GM21381 (cell line): ENCODE measurements around the gene GALNT9.

Source experiments
- ATAC-seq: cut with Tn5 transposase; IDR thresholded peaks from one replicate; pipeline ENCODE4 v1.9.1; 2021; ENCODE audit warnings: mild to moderate bottlenecking, moderate library complexity; ENCODE audit not compliant: unreplicated experiment

The GALNT9 gene

DNA sequence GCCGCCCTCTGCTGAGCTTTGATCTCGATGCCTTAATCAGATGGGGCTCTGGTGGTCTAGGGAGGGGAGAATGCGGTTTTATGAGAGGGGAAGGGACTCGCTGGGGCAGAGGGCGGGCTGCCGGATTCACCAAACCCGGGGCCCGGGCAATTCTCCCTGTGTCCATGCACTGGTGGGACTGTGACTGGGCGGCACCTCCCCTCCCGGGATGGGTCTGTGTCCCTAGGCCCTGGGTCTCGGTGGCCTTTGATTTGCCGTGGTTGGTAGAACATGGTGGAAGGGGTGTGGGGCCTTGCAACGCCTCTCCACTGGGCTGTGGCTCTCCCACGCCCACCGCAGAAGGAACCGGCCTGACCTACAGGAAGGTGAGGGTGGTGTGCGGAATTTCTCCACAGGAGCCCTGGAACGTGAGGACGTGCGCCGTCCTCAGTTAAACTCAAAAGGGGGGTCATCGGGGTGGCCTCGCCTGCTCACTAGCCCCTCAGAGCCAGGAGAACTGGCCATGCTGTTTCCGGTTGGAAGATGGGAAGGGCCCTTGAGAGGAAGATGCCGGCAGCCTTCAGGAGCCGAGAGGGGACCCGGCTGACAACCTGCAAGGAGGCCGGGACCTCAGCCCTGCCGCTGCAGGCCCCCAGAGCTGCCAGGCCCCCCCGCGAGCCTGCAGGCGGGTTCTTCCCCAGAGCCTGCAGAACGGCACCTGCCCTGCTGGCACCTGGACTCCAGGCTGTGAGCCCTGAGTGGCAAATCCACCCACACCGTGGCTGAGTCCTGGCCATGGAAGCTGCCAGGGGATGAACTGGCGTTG lies 141.5 kb downstream of the GALNT9 start:
- no peak for ATAC-seq

DNA sequence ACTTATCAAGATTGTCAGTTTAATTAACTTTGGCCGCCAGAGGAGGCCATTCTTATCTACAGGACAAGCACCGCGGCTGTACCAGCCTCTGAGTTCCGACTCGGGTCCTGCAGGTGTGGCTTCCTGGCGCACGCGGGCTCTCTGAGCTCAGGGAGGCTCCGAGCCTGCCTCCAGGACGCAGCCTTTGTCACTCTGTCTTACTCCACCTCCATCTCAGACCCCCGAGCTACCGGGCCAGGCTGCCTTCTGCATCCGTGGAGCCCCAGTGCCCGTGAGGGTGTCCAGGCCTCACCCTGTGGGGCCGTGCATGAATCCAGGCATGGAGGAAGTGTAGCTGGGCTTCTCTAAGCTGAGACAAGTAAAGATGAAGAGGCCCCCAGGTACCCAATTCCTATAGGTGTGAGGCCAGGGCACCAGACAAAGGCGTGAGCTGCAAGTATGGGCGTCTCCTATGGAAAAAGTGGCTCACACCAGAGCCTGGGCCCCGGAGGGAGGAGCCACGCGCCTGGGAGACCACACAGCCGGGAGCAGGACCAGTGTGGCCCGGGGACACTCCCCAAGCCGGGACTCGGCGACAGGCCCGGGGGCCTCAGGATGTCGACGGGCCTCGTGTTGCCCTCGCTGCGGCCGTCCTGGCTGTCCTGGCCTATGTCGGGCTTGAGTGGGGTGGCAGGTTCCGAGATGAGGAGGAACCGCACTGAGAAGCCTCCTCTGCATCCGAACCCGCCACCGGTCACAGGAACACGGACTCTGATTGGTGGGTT lies 142.3 kb downstream of the GALNT9 start:
- ATAC-seq, result no peak

DNA sequence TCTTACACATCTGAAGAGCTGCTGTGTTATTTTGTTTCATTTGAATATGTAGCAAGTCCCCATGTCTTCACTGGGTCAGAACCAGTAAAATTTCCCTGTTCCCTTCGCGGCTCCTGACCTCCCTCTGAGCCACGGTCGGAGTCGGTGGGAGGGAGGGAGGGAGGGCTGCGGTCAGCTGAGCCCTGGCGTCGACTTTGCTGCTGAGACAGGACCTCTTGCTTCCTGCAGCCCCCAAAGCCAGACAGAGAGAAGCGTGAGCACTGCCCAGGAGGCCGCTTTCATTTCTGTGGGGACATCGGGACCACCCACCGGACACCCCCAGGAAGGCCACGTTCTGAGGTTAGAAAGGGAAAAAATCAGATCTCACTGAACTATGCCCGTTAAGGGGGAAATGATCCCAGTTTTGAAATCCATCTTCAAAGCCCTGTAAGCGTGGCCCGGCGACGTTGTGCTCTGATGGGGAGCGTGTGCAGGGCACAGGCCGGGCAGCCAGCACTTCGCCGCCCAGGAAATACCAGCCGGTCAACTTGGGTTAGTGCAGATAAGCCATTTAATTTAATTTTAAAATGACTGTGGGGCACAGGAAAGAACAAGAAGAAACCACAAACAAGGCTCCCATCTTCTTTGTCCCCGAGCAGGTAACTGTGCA lies 143.1 kb downstream of the GALNT9 start:
- no peak for ATAC-seq

DNA sequence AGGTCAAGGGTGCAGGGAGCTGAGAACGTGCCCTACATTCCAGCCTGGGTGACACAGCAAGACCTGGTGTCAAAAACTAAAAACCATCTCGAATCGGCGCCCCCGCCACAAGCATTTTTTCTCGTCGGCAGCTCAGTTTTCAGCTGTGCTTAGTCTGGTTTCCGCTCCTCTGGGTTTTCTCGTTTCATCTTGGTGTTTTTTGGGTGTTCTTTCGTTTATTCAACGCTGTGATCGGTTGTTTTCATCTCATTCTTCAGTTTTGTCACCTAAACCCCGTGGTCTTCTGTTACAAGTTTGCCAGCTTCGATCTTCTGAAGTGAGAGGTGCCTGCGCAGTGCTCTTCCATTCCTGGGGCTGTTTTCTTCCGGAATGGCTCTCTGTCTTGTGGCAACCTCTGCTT lies 143.7 kb downstream of the GALNT9 start:
- no peak for ATAC-seq

DNA sequence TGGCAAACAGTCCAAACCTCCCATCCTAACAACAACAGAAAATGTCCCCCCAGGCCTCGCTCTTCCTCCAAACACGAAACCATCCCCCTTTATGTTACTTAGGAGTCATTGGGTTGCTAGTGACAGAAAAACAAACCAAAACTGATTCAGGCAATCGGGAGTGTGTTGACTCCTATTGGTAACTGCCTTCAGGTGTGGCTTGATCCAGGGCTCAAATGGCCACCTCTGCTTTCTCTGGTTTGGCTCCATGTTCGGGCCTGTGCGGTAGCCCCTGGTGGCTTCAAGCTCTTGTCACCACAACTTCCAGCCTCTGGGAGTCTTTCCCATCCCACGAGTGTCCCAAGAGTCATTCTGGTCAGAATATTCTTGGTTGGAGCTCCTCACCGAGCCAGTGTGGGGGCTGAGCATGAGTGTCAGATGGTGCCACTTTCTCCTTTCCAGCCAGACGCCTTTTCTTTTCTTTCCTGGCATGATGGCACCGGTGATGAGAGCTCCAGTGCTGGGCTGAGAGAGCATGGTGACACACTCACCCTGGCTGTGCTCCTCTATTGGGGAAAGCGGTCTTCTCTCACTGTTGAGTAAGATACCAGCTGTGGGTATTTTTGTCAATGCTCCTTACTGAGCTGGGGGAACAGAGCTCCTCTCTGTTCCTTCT lies 146.6 kb downstream of the GALNT9 start:
- ATAC-seq, result no peak

DNA sequence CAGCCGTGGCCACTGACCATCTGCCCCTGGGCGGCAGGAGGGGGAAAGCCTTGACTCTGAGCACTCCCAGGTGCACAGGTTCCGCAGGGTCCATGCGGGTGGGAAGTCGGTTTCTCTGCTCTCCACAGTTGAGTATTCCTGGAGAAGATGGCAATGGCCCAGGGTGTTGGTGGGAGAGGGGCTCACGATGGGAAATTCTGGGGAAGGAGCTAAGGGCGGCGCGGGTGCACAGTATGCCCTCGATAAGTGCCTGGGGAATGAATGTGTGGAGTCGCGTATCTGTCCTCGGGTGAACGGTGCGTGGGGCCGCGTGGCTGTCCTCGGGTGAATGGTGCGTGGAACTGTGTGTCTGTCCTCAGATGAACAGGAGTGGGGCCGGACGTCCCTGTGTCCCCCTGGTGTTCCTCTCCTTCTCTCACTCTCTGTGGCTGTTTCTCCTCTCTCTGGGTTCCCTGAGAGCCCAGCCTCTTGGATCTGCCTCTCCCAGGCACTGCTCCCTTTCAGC lies 147.1 kb downstream of the GALNT9 start:
- no peak for ATAC-seq

DNA sequence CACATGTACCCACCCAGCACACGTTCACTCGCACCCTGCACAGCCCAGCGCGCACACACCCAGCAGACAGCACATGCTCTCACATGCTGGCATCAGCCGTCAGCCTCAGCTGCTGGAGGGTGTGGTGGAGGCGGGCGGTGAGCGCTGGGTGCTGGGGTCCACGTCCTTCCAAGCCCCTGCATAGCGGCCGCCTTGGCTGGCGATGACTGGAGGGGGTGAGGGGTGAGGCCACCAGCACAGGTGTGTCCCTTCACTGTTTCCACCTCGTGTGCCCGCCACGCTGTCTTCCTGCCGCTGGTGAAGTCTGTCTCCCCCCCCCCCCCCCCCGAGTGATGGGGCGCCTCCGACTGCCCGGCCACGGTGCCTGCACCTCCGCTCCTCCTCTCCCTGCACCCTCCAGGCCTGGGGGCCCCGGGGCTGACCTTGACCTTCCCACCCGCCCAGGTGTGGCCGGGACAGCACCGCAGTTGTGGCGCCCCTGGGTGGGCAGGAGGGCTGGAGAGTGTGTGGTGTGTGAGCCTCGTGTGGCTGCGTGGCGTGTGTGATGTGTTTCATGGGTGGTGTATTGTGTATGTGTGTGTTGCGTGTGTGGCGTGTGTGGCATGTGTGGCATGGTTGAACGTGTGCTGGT lies 147.7 kb downstream of the GALNT9 start:
- ATAC-seq, result no peak

DNA sequence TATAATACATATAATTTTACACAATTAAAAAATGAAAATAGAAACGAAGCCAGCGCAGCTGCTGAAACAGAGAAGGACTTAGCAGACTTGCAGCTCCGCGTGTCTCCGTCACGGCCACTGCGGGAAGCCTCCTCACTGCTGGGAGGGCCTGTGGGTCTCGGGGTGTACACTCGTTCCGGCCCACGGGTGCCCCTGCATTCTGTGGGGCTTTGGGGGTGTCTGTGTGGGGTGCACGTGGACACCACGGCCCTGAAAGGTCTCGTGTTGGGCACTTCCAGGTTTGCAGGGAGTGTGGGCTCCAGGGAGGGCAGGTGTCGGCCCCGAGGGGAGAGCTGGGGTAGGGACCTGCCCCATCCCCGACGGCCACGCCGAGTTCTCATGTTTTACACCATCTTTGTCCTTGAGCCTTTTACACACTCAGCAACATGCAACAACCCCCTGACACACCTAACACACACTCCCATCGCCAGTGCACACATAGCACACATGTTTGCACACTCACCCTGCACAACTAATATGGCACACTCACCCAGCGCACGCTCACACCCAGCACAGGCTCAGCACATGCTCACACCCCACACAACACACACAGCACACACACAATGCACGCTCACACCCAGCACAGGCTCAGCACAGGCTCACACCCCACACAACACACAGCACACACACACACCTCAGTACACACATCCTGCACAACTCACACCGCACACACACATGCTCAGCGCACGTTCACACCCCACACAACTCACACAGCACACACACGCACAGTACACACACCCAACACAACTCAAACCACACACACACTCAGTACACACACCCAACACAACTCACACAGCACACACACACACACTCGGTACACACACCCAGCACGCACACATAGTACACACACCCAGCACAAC lies 148.5 kb downstream of the GALNT9 start:
- ATAC-seq, result no peak

DNA sequence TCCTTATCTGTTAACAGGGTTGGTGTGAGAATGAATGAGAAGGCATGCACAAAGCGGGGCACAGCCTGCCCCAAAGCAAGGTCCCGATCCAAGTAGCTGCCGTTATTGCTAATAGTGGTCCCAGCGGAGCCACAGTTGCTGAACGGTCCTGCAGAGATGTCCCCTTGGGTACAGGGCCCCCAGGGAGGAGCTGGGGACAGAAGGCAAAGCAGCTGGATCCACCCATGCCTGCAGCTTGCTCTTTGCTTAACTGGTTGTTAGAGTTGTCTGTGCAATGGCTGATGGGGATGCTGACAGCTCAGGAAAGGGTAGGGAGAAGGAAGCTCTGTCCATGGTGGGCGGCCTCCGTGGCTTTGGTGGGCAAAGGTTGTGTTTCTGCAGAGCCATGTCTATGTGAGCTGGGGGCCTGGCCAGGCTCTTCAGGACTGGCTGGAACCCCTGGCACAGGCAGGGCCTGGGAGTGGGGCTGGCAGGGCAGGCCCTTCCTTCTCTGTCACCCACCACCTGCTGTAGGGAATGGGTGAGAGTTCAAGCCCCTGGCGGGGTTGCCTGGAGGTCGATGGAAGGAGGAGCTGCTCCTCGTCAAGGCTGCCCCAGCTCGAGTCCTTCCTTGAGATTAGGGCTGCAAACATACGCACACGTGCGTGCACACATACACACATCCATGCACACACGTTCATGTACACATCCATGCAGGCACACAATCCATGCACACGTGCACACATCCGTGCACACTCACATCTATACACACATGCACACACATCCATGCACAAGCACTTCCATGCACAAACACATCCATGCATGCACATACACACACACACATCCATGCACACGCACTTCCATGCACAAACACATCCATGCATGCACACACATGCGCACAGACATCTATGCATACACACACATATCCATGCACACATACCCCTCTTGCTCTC lies 149.7 kb downstream of the GALNT9 start:
- ATAC-seq, result no peak

DNA sequence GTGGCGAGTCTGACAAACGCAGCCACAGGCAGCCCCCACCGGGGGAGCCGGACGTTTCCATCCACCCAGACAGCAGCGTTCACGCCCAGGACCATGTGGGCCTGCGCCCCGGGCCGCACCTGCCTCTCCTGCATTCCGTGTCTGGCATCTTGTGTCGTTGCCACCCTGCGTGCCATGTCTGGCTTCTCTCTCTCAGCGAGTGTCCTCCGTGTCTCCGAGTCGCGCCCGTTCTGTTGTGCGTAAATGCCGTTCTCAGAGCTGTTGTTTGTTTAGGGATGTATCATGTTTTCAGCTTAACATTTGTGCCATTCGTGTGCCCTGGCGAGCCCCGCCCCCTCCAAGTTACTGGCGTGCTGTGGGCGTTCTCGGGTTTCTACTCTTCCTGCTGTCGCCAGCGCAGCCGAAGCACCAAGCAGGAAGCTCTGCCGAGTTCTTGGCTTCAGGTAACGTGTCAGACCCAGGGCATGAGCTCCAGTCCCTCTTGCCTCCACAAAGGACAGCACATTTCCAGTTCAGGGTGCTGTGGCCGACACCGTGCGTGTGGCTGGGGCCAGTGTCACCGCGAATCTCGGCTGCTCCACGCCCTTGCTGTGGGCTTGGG lies 150.5 kb downstream of the GALNT9 start:
- ATAC-seq, result no peak

DNA sequence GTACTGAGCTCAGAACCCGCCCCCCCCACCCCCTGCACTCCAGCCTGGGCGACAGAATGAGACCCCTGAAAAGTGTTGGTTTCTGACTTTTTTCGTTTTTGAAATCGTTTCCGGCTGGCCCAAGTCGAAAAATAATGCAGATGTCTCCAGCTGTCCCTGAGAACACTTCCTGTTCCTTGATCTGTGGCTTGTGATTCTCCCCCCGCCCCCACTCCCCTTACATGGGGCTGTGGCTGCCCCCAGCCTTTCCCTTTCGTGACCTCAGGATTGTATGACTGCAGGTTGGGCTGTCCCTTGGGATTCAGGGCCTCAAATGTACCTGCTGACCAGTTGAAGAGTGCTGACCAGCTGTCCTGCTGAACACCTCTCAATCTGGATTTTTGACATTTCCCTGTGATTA lies 151.1 kb downstream of the GALNT9 start:
- ATAC-seq, result no peak

DNA sequence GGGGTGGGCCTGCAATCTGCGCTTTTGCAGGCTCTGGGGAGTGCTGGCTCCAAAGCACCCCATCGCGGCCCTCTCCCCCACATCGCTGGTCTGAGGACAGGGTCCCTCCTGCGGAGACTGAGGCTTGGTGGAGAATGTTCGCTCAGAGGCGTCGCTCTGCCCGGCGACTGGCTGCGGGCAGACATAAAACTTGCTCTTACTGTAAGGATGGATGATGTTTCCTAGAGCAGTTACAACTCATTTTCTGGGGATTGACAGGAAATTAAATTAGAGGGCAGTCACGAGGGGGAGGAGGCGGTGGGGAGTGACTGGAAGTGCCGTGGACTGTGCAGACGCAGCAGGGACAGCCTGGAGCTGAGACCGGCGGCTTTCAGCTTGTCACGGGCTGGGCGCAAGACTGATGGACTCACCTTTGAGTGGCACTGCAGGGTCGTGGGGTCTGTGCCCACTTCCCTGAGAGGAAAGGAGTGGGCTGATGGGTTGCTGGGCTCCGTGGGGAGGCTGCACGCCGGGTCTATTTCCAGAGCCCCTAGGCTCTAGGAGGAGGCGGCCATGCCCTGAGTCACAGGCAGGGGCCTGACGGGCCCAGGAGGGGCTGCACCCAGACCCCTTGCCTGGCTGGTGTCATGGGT lies 152.4 kb downstream of the GALNT9 start:
- ATAC-seq, result no peak

DNA sequence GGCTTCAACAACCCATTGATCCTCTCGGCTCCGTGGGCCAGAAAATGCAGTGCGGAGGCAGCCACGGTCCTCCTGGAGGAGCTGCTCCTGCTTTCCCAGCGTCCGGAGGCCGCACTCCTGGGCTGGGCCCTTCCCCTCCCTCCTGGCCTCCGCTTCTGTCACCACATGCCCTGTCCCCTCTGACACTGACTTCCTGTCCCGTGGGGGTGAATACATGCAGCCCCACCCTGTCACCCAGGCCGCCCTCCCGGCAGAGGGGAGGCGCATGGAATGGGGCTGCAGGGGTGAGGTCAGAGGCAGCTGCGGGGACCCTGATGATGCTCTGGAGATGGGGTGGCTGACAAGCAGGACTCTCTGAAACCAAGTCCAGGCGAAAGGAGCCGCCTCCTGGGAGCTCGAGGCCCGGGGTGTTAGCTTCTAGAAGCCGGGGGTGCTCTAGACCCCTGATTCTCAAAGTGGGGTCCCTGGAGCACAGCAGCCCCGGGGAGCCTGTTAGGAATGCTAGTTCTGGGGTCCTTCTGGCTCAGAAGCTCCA lies 152.9 kb downstream of the GALNT9 start:
- ATAC-seq, result no peak

DNA sequence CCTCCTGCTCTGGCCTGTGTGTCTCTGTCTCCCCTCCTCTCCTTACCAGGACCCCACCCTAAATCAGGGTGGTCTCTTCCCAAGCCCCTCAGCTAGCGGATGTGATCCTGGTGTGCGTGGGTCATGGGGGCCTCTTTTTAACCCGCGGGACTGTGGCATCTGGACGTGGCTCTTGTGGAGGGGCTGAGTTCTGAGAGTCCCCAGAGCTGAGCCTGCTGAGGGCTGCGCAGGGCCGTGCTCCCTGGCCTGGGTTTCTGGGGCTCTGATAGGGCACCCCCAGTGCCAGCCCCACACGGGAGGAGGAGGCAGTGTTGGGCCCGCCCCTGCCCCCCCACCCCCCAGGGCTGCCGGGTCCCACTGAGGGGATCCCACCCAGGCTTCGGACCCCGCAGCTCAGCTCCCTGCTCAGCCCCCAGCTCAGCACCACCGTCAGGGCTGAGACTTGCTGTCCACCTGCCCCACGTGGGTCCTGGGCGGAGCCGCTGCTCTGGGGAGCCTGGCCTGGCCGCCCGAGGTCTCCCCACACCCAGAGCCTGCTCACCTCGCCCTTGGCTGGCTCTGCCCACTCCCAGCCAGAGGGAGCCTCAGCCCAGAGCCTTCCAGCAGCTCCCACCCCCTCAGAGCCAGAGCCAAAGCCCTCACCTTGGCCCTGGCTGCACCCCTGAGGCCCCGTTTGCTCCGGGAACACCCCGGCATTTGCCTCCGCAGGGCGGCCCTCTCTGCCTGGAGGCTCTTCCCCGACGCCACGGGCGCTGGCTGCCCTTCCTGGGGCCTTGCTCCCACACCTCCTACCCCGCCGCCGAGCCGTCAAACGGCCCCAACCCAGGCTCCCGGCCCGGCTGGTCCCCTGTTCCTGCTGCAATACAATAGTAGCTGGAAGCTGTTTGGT lies 153.6 kb downstream of the GALNT9 start:
- no peak for ATAC-seq

DNA sequence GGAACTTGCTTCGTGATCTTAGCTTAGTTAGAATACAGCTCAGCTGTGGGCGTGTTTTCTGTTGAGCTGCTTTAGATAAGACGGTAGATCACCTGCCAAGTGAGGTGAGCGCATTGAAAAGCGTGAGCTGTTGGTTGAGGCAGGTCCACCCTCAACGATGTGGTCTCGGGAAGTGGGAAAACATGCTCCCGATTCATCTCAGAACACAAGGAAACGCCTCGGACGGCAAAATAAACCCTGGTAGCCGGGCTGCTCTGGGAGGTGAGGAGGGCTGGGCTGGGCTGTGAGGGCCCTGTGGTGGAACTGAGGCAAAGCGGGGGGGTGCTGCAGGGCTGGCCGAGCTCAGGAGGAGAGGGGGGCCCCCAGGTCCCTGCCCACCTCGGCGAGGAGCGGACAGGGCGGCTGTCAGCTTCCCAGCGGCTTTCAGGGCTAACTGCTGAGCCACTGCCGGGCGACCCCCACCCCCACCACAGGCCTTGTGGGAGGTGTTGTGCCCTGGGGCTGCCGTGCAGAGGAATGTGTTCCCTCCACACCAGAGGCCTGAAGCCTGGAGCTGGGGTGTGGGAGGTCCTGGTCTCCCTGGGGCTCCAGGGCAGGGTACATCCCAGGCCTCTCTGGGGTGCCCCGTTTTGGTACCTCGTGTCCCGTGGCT lies 154.4 kb downstream of the GALNT9 start:
- ATAC-seq, result no peak
